Calu3 (cell line): ENCODE results near the gene SLC20A1. TPM values are rescaled to one million over a fixed set of nuclear protein-coding genes. Genes with fewer than 3 reads are reported as not detected.

Source experiments
- BruUV-seq: library from RNA; stranded (reverse); fragments of 400-500 nt; replicated peaks from 2 replicates; lab custom pipeline; 2021; lab: Mats Ljungman, UMichigan
- CTCF ChIA-PET: fragments of 300-600 bp; sonication (Branson Sonifier 250); formaldehyde crosslinking; loops from one replicate; lab custom pipeline; 2022; ENCODE audit warnings: antibody characterized with exemption; lab: Charles Lee
- DNase-seq: peaks from one replicate; pipeline ENCODE4 v3.0.0; 2022
- H3K27ac Mint-ChIP-seq: one replicate; pipeline ENCODE4 v1.8.0; 2022; ENCODE audit warnings: mixed read lengths; ENCODE audit not compliant: unreplicated experiment
- H3K27me3 Mint-ChIP-seq: one replicate; pipeline ENCODE4 v1.8.0; 2022; ENCODE audit warnings: mixed read lengths; ENCODE audit not compliant: unreplicated experiment
- H3K36me3 Mint-ChIP-seq: one replicate; pipeline ENCODE4 v1.8.0; 2022; ENCODE audit warnings: mild to moderate bottlenecking, moderate library complexity, mixed read lengths; ENCODE audit not compliant: insufficient read depth, unreplicated experiment
- H3K4me1 Mint-ChIP-seq: one replicate; pipeline ENCODE4 v1.8.0; 2022; ENCODE audit warnings: mild to moderate bottlenecking, low read depth, mixed read lengths; ENCODE audit not compliant: unreplicated experiment
- H3K4me3 Mint-ChIP-seq: one replicate; pipeline ENCODE4 v1.8.0; 2022; ENCODE audit warnings: mild to moderate bottlenecking, low read depth, moderate library complexity, mixed read lengths; ENCODE audit not compliant: unreplicated experiment
- H3K9me3 Mint-ChIP-seq: one replicate; pipeline ENCODE4 v1.8.0; 2022; ENCODE audit warnings: low read depth, mixed read lengths; ENCODE audit not compliant: unreplicated experiment
- intact Hi-C: fragments of 100-400 bp; cut with micrococcal nuclease; formaldehyde crosslinking; loops from one replicate; pipeline ENCODE4 v1.10.0; 2022; ENCODE audit not compliant: unreplicated experiment
- total RNA-seq: library from RNA; stranded (reverse); gene quantifications from 2 replicates; pipeline ENCODE4 v1.2.3, GENCODE V29; 2022
- TF ChIP-seq, protein P1 (sequence below): fragments of 200-600 bp; IDR thresholded peaks from one replicate; pipeline ENCODE4 v1.8.0; 2022; ENCODE audit warnings: antibody characterized with exemption; ENCODE audit not compliant: unreplicated experiment

Gene SLC20A1
- total RNA-seq, 1 experiment from 2014 or later = 84.5 TPM

DNA sequence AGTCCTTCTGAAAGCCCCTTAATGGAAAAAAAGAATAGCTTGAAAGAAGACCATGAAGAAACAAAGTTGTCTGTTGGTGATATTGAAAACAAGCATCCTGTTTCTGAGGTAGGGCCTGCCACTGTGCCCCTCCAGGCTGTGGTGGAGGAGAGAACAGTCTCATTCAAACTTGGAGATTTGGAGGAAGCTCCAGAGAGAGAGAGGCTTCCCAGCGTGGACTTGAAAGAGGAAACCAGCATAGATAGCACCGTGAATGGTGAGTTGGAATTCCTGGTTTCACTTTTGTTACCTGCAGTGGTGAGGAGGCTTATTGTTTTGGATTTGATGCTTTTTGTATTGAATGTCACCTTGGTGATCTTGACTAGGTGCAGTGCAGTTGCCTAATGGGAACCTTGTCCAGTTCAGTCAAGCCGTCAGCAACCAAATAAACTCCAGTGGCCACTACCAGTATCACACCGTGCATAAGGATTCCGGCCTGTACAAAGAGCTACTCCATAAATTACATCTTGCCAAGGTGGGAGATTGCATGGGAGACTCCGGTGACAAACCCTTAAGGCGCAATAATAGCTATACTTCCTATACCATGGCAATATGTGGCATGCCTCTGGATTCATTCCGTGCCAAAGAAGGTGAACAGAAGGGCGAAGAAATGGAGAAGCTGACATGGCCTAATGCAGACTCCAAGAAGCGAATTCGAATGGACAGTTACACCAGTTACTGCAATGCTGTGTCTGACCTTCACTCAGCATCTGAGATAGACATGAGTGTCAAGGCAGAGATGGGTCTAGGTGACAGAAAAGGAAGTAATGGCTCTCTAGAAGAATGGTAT lies 13.3 kb downstream of the SLC20A1 start:
- DNase-seq = no peak
- Mint-ChIP-seq H3K9me3 (no peaks in the 10 kb centered on the region), H3K36me3 (peaks cover 88% of the 10 kb centered on the region), H3K4me1 (peaks cover 18% of the 10 kb centered on the region), H3K27ac (peak overlapping the region; percentile 42), H3K4me3 (no peak overlapping the region), H3K27me3 (no peaks in the 10 kb centered on the region)
- TF ChIP-seq, protein P1, sequence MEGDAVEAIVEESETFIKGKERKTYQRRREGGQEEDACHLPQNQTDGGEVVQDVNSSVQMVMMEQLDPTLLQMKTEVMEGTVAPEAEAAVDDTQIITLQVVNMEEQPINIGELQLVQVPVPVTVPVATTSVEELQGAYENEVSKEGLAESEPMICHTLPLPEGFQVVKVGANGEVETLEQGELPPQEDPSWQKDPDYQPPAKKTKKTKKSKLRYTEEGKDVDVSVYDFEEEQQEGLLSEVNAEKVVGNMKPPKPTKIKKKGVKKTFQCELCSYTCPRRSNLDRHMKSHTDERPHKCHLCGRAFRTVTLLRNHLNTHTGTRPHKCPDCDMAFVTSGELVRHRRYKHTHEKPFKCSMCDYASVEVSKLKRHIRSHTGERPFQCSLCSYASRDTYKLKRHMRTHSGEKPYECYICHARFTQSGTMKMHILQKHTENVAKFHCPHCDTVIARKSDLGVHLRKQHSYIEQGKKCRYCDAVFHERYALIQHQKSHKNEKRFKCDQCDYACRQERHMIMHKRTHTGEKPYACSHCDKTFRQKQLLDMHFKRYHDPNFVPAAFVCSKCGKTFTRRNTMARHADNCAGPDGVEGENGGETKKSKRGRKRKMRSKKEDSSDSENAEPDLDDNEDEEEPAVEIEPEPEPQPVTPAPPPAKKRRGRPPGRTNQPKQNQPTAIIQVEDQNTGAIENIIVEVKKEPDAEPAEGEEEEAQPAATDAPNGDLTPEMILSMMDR = no peak
- no TSS peak for BruUV-seq
- intact Hi-C loops = no loop called here
- CTCF ChIA-PET = interaction anchor here (1.3 kb wide), 1 partner anchor 67 kb away, joined by 4 read pairs; no protein-coding TSS in a partner anchor

DNA sequence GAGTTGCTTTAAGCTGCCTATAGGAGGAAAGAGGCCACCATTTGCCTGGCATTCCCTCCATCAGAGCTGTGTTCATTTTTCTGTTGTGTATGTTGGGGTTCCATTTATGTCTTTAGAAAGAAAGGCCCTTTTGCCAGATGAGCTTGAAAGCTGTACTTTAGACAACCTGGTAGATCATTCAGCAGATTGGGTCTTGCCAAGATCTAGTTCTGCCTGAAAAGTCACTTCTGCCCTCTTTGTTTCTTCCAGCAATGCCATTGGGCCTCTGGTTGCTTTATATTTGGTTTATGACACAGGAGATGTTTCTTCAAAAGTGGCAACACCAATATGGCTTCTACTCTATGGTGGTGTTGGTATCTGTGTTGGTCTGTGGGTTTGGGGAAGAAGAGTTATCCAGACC lies 14.4 kb downstream of the SLC20A1 start:
- CTCF ChIA-PET = no interaction called here
- Mint-ChIP-seq H3K9me3 (no peaks in the 10 kb centered on the region), H3K36me3 (peaks cover 91% of the 10 kb centered on the region), H3K4me3 (no peak overlapping the region), H3K4me1 (peaks cover 18% of the 10 kb centered on the region), H3K27ac (peak overlapping the region; percentile 66), H3K27me3 (no peaks in the 10 kb centered on the region)
- intact Hi-C loops = loop anchor here (5.0 kb wide), 1 partner anchor 57 kb away; no protein-coding TSS in a partner anchor
- BruUV-seq = no TSS peak
- DNase-seq = no peak
- TF ChIP-seq, protein P1 = no peak

GRCh38 chr2:112661656-112662305 lies 16.0 kb downstream of the SLC20A1 start:
- H3K36me3 Mint-ChIP-seq = peaks cover 90% of the 10 kb centered on the region
- no peak overlapping the region for H3K27ac Mint-ChIP-seq
- no TSS peak for BruUV-seq
- CTCF ChIA-PET = no interaction called here
- peaks cover 18% of the 10 kb centered on the region for H3K4me1 Mint-ChIP-seq
- no peaks in the 10 kb centered on the region for H3K9me3 Mint-ChIP-seq
- TF ChIP-seq, protein P1 = no peak
- intact Hi-C loops = loop anchor here (5.0 kb wide), 1 partner anchor 56 kb away; no protein-coding TSS in a partner anchor
- no peaks in the 10 kb centered on the region for H3K27me3 Mint-ChIP-seq
- no peak for DNase-seq
- no peak overlapping the region for H3K4me3 Mint-ChIP-seq

DNA sequence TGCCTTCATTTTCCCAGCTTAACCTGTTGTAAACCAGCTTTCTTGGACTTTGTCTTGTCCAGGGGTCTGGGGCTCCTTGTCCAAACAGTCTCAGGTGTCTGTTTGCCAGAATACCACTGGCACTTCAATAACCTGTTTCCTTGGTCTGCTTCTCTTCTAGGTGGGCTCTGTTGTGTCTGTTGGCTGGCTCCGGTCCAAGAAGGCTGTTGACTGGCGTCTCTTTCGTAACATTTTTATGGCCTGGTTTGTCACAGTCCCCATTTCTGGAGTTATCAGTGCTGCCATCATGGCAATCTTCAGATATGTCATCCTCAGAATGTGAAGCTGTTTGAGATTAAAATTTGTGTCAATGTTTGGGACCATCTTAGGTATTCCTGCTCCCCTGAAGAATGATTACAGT lies 17.0 kb downstream of the SLC20A1 start:
- H3K4me3 Mint-ChIP-seq = no peak overlapping the region
- BruUV-seq = no TSS peak
- H3K9me3 Mint-ChIP-seq = no peaks in the 10 kb centered on the region
- no peak overlapping the region for H3K27ac Mint-ChIP-seq
- peaks cover 82% of the 10 kb centered on the region for H3K36me3 Mint-ChIP-seq
- no peak for DNase-seq
- intact Hi-C loops = loop anchor here (5.0 kb wide), 1 partner anchor 55 kb away; no protein-coding TSS in a partner anchor
- CTCF ChIA-PET = no interaction called here
- TF ChIP-seq, protein P1 = no peak
- H3K4me1 Mint-ChIP-seq = peaks cover 18% of the 10 kb centered on the region
- no peaks in the 10 kb centered on the region for H3K27me3 Mint-ChIP-seq
